K562 (cell line): ENCODE results near the gene IRAK4.

Experiments used
- ATF2 ChIP-seq: sonication (generic); formaldehyde crosslinking; IDR thresholded peaks from 2 replicates; pipeline ENCODE4 v1.8.1; 2022; ENCODE audit warnings: missing genetic modification reagents
- EGR1 ChIP-seq: fragments of 450-650 bp; conservative IDR thresholded peaks from 2 replicates; pipeline ENCODE4 v1.6.1; 2017; ENCODE audit warnings: mild to moderate bottlenecking
- ELK1 ChIP-seq: sonication (generic); formaldehyde crosslinking; IDR thresholded peaks from 2 replicates; pipeline ENCODE4 v1.8.1; 2022; ENCODE audit warnings: missing genetic modification reagents
- FUS ChIP-seq: fragments of 200-400 bp; formaldehyde crosslinking; optimal IDR thresholded peaks from 2 replicates; pipeline ENCODE3; 2017; ENCODE audit warnings: low read depth, low read length
- MAX ChIP-seq: sonication (generic); formaldehyde crosslinking; IDR thresholded peaks from 2 replicates; pipeline ENCODE4 v1.9.0; 2022; ENCODE audit warnings: mild to moderate bottlenecking, missing genetic modification reagents
- PHF21A ChIP-seq: fragments of 450-650 bp; IDR thresholded peaks from 2 replicates; pipeline ENCODE4 v1.6.1; 2017; ENCODE audit warnings: low read depth, borderline replicate concordance
- POLR2AphosphoS5 ChIP-seq: IDR thresholded peaks from 2 replicates; pipeline ENCODE4 v1.6.1; 2011; ENCODE audit warnings: mild to moderate bottlenecking, low read depth, low read length, moderate library complexity; ENCODE audit not compliant: control insufficient read depth, insufficient read depth
- RAD51 ChIP-seq: fragments of 450-650 bp; IDR thresholded peaks from 2 replicates; pipeline ENCODE4 v1.7.1; 2016; ENCODE audit warnings: low read depth, mild to moderate bottlenecking, borderline replicate concordance
- SMARCC2 ChIP-seq: fragments of 450-650 bp; IDR thresholded peaks from 2 replicates; pipeline ENCODE4 v1.6.1; 2017; ENCODE audit warnings: antibody characterized with exemption, moderate library complexity, mild to moderate bottlenecking, low read depth
- SRSF7 ChIP-seq: fragments of 200-400 bp; formaldehyde crosslinking; optimal IDR thresholded peaks from 2 replicates; pipeline ENCODE3; 2017; ENCODE audit warnings: mild to moderate bottlenecking, low read depth, low read length
- YBX1 ChIP-seq: fragments of 450-650 bp; IDR thresholded peaks from 2 replicates; pipeline ENCODE4 v1.7.1; 2016; ENCODE audit warnings: mild to moderate bottlenecking

GRCh38 chr12:43776498-43776897, 17.7 kb downstream of the IRAK4 start:
- TF ChIP-seq EGR1 (no peak), YBX1 (no peak), ATF2 (CRISPR knock-in tag) (no peak), PHF21A (no peak), FUS (no peak), MAX (CRISPR knock-in tag) (no peak), SRSF7 (no peak), POLR2AphosphoS5 (no peak), SMARCC2 (no peak), ELK1 (CRISPR knock-in tag) (no peak), RAD51 (no peak)
